Measurements from ENCODE around the gene RBPJ.
A peak's percentile ranks its signal among the peaks of the same experiment; 100 is the strongest.

RBPJ gene

GRCh38 chr4:26372525-26373172 lies 51.8 kb downstream of the RBPJ start:
- no peak overlapping the region for H3K27ac ChIP-seq (ENCODE audit: low read depth, low read length)
- H3K4me3 ChIP-seq (ENCODE audit: low read depth, low read length), result no peak overlapping the region
- H3K36me3 ChIP-seq (ENCODE audit: insufficient read depth, low read length), result peaks cover 4% of the 10 kb centered on the region; the same call in 1 of the 2 replicates
- no peaks in the 10 kb centered on the region for H3K27me3 ChIP-seq (ENCODE audit: insufficient read depth, low read length)
- no peak overlapping the region for H2AFZ ChIP-seq (ENCODE audit: low read length, unreplicated experiment)
- H3K4me1 ChIP-seq (ENCODE audit: control insufficient read depth, insufficient read depth, low read length, unreplicated experiment), result peaks cover 46% of the 10 kb centered on the region
- H3K79me2 ChIP-seq (ENCODE audit: control insufficient read depth, insufficient read depth, low read length, unreplicated experiment), result peaks cover 95% of the 10 kb centered on the region

DNA sequence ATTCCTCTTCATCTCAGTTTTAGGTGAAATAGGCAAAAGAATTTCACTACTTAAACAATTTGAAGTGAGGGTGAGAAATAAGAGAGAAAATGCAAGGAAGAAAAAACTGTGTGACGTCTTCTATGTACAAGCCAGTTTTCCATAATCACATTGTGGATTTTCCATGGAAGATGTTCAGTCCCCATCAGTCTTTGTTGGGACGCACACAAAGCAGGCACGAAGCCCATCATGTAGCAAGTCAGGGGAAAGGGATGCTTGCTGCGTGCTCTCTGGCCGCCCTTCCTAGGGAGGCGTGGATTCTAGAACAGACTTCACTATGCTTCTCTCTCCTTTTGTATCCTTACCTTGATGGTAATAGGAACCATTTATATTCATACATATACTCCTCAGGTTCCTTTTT lies 54.7 kb downstream of the RBPJ start:
- H3K36me3 ChIP-seq (ENCODE audit: insufficient read depth, low read length), result no peaks in the 10 kb centered on the region; the same call in 1 of the 2 replicates
- H3K4me1 ChIP-seq (ENCODE audit: control insufficient read depth, insufficient read depth, low read length, unreplicated experiment), result peaks cover 22% of the 10 kb centered on the region
- H2AFZ ChIP-seq (ENCODE audit: low read length, unreplicated experiment), result no peak overlapping the region
- H3K4me3 ChIP-seq (ENCODE audit: low read depth, low read length), result no peak overlapping the region
- H3K27ac ChIP-seq (ENCODE audit: low read depth, low read length), result no peak overlapping the region
- no peaks in the 10 kb centered on the region for H3K27me3 ChIP-seq (ENCODE audit: insufficient read depth, low read length)
- H3K79me2 ChIP-seq (ENCODE audit: control insufficient read depth, insufficient read depth, low read length, unreplicated experiment), result peaks cover 87% of the 10 kb centered on the region

DNA sequence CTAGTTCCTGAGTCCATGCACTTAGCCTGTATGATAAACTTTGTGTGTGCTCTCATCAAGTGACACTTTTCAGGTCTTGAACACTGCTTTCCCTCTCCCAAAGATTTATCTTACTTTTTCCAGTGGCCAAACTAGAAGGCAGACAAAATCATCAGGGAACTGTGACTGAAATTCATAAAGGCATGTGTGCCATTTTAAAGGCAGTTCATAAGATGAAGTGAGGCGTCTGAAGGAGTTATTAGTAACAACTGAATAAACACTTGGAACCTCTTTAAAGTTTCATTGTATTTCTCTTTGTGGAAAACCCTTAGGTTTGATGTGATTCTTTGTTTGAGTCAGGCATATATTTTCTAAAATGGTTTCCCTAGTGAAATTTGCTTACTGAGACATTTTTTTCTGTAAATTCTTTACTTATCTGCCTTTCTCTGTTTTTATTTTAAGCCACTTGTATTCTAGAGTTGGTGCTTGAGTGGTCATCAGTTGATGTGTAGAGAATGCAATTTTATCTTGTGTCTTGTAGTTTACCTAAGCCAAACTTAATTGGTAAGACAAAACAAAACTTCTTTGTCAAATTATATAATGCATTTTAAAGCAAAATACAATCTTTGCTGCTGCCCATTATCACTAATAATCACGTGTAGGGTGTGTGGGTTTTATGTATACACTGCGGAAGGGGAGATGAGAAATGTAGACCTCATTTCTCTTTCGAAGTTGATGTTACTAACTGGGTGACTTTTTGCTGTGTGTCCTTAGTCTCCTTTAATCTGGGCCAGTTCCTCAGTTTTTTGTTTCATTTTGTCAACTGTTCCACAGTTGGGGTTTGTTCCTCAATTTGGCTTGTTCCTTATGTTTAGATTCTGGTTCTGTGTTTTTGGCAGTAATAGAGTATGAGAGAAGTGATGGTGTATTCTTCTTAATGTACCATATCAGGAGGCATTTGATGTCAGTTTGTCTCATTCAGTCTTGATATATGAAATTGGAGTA lies 56.8 kb downstream of the RBPJ start:
- Histone ChIP-seq H3K27ac (ENCODE audit: low read depth, low read length) (no peak overlapping the region), H3K79me2 (ENCODE audit: control insufficient read depth, insufficient read depth, low read length, unreplicated experiment) (peaks cover 80% of the 10 kb centered on the region), H3K4me1 (ENCODE audit: control insufficient read depth, insufficient read depth, low read length, unreplicated experiment) (peaks cover 10% of the 10 kb centered on the region), H2AFZ (ENCODE audit: low read length, unreplicated experiment) (no peak overlapping the region), H3K36me3 (ENCODE audit: insufficient read depth, low read length) (no peaks in the 10 kb centered on the region), H3K4me3 (ENCODE audit: low read depth, low read length) (no peak overlapping the region), H3K27me3 (ENCODE audit: insufficient read depth, low read length) (no peaks in the 10 kb centered on the region)

DNA sequence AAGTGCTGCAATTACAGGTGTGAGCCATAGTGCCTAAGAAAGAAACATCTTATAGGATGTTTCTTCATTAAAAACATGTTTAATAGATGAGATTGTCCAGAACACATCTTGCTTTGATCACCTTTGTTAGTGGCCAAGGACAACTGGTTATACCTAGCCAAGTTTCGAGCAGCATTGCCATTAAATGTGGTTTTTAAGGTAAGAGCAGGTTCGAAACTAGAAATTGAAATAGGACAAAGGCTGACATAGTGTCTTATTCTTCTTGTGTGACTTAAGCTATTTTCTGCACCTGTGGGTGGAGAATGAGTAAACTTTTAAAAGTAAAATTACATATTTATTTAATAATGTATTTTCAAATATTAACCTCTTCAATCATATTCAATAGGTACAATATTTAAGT lies 59.0 kb downstream of the RBPJ start:
- Histone ChIP-seq H3K4me3 (ENCODE audit: low read depth, low read length) (no peak overlapping the region), H3K79me2 (ENCODE audit: control insufficient read depth, insufficient read depth, low read length, unreplicated experiment) (peaks cover 73% of the 10 kb centered on the region), H3K27me3 (ENCODE audit: insufficient read depth, low read length) (no peaks in the 10 kb centered on the region), H2AFZ (ENCODE audit: low read length, unreplicated experiment) (no peak overlapping the region), H3K36me3 (ENCODE audit: insufficient read depth, low read length) (no peaks in the 10 kb centered on the region), H3K4me1 (ENCODE audit: control insufficient read depth, insufficient read depth, low read length, unreplicated experiment) (no peaks in the 10 kb centered on the region), H3K27ac (ENCODE audit: low read depth, low read length) (no peak overlapping the region)

DNA sequence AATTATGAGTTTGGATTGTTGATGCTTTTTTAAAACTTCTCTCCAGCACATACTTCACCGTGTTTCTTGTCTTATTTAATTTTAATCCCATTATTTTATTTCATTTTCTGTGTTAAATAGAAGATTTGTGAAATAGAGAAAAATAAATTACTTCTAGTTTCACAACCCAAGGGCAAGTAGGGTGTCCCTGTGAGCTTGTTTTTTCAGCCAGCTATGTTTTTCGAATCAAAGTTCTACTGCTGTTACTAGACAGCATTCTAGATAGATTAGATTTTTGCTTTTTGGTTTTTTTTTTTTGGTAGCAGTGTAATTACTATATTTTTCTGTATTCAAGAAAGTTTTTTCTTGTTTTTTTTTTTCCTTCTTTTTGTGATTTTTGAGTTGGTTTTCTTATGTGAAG lies 59.9 kb downstream of the RBPJ start:
- H2AFZ ChIP-seq (ENCODE audit: low read length, unreplicated experiment), result no peak overlapping the region

DNA sequence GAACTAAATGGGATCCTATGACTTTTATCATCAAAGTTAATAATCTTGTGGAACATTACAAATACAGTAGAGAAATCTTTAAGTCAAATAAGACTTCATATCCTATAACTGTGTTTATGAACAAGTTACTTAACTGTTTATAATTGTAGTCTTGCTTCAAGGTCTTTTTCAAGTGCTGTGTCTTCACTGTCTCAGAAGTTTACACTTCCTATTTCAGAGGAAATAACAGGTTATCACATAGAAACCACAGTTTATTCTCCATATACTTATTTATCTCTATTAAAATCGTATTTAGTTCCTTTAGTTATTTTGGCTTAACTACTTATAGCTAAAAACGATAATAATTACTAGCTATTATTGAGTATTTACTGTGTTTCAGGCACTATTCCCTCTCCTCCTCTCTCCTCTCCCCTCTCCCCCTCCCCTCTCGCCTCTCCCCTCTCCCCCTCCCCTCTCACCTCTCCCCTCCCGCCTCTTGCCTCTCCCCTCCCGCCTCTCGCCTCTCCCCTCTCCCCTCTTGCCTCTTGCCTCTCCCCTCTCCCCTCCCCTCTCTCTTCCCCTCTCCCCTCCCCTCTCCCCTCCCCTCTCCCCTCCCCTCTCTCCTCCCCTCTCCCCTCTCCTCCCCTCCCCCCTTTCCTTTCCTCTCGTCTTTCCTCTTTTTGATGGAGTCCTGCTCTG lies 63.7 kb downstream of the RBPJ start:
- peaks cover 36% of the 10 kb centered on the region for H3K79me2 ChIP-seq (ENCODE audit: control insufficient read depth, insufficient read depth, low read length, unreplicated experiment)
- H3K4me1 ChIP-seq (ENCODE audit: control insufficient read depth, insufficient read depth, low read length, unreplicated experiment), result peaks cover 12% of the 10 kb centered on the region
- H3K27me3 ChIP-seq (ENCODE audit: insufficient read depth, low read length), result no peaks in the 10 kb centered on the region
- H3K36me3 ChIP-seq (ENCODE audit: insufficient read depth, low read length), result peaks cover 17% of the 10 kb centered on the region
- no peak overlapping the region for H2AFZ ChIP-seq (ENCODE audit: low read length, unreplicated experiment)
- no peak overlapping the region for H3K27ac ChIP-seq (ENCODE audit: low read depth, low read length)
- H3K4me3 ChIP-seq (ENCODE audit: low read depth, low read length), result no peak overlapping the region

More for the DNA sequence above, 59.9 kb downstream of the RBPJ start:
- Histone ChIP-seq H3K27ac (ENCODE audit: low read depth, low read length) (no peak overlapping the region), H3K27me3 (ENCODE audit: insufficient read depth, low read length) (no peaks in the 10 kb centered on the region), H3K79me2 (ENCODE audit: control insufficient read depth, insufficient read depth, low read length, unreplicated experiment) (peaks cover 69% of the 10 kb centered on the region), H3K36me3 (ENCODE audit: insufficient read depth, low read length) (no peaks in the 10 kb centered on the region), H3K4me1 (ENCODE audit: control insufficient read depth, insufficient read depth, low read length, unreplicated experiment) (no peaks in the 10 kb centered on the region), H3K4me3 (ENCODE audit: low read depth, low read length) (no peak overlapping the region)

DNA sequence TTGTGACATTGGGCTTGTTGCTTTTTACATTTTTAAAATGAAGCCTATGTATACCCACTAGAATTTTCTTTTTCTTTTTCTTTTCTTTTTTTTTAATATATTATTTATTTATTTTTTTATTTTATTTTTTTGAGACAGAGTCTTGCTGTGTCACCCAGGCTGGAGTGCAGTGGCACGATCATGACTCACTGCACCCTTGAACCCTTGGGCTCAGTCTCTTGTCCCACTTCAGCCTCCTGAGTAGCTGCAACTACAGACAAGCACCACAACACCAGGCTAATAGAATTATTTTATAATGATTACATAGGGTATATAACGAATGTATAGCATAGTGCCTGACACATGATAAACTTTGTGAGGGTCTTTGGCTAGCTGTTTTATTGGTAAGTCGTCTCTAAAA lies 64.9 kb downstream of the RBPJ start:
- Histone ChIP-seq H3K27ac (ENCODE audit: low read depth, low read length) (no peak overlapping the region), H3K79me2 (ENCODE audit: control insufficient read depth, insufficient read depth, low read length, unreplicated experiment) (peaks cover 32% of the 10 kb centered on the region), H2AFZ (ENCODE audit: low read length, unreplicated experiment) (no peak overlapping the region), H3K4me1 (ENCODE audit: control insufficient read depth, insufficient read depth, low read length, unreplicated experiment) (peaks cover 12% of the 10 kb centered on the region), H3K27me3 (ENCODE audit: insufficient read depth, low read length) (no peaks in the 10 kb centered on the region), H3K4me3 (ENCODE audit: low read depth, low read length) (no peak overlapping the region), H3K36me3 (ENCODE audit: insufficient read depth, low read length) (peaks cover 27% of the 10 kb centered on the region)

DNA sequence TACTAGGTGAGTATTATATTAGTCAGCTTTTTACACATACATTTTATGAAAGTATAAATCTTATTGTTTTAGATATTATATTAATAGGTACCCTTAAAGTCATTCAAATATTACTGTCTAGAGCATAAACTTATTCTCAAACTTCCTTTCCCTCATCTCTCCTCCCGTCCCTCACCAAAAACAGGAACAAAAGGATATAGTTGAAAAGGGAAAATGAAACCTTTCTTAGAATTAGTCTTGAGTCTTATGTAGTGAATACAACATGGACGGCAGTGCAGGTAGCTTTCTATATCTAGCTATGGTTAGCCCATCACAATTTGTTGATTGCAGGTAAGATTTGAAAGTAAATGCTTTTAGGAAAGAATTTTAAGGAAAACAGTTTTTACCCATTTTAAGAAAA lies 65.6 kb downstream of the RBPJ start:
- Histone ChIP-seq H3K36me3 (ENCODE audit: insufficient read depth, low read length) (peaks cover 27% of the 10 kb centered on the region), H3K27ac (ENCODE audit: low read depth, low read length) (no peak overlapping the region), H3K4me1 (ENCODE audit: control insufficient read depth, insufficient read depth, low read length, unreplicated experiment) (peaks cover 12% of the 10 kb centered on the region), H2AFZ (ENCODE audit: low read length, unreplicated experiment) (no peak overlapping the region), H3K79me2 (ENCODE audit: control insufficient read depth, insufficient read depth, low read length, unreplicated experiment) (peaks cover 29% of the 10 kb centered on the region), H3K27me3 (ENCODE audit: insufficient read depth, low read length) (no peaks in the 10 kb centered on the region), H3K4me3 (ENCODE audit: low read depth, low read length) (no peak overlapping the region)

DNA sequence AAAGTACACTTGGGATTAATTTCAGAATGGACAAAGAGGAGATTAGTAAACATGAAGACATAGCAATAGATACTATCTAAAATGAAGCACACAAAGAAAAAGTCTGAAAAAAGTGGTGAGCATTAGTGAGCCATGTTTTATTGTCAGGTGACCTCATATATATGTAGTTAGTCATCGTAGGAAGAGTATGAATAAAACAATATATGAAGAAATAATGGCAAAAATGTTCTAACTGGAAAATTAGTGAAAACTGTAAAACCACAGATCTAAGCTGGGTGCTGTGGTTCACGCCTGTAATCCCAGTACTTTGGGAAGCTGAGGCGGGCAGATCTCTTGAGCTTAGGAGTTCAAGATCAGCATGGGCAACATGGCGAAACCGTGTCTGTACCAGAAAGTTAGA lies 67.9 kb downstream of the RBPJ start:
- H3K79me2 ChIP-seq (ENCODE audit: control insufficient read depth, insufficient read depth, low read length, unreplicated experiment), result peaks cover 15% of the 10 kb centered on the region
- peaks cover 12% of the 10 kb centered on the region for H3K4me1 ChIP-seq (ENCODE audit: control insufficient read depth, insufficient read depth, low read length, unreplicated experiment)

DNA sequence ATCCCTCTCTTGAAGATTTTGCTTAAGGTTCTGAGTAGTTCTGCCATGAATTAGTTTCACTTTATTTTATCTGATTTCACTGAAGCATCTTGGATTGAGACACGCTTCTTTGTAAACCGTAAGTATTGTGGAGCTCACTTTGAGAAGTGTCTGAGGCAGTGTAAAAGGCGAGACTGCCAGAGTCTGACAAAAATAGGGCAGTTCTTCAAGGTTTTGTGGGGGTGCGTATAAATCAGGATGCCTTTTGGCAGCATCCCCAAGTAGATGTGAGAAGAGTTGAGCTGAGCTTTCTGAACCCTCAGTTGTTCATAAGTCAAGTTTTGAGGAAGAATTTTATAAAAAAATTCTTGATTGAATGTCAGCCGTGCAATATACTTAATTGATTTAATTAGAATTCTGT lies 76.3 kb downstream of the RBPJ start:
- Histone ChIP-seq H3K27ac (ENCODE audit: low read depth, low read length) (no peak overlapping the region), H3K79me2 (ENCODE audit: control insufficient read depth, insufficient read depth, low read length, unreplicated experiment) (peaks cover under 1% of the 10 kb centered on the region), H2AFZ (ENCODE audit: low read length, unreplicated experiment) (no peak overlapping the region), H3K4me1 (ENCODE audit: control insufficient read depth, insufficient read depth, low read length, unreplicated experiment) (no peaks in the 10 kb centered on the region), H3K36me3 (ENCODE audit: insufficient read depth, low read length) (no peaks in the 10 kb centered on the region), H3K27me3 (ENCODE audit: insufficient read depth, low read length) (no peaks in the 10 kb centered on the region), H3K4me3 (ENCODE audit: low read depth, low read length) (no peak overlapping the region)

More for the DNA sequence above, 67.9 kb downstream of the RBPJ start:
- Histone ChIP-seq H3K4me3 (ENCODE audit: low read depth, low read length) (no peak overlapping the region), H2AFZ (ENCODE audit: low read length, unreplicated experiment) (no peak overlapping the region), H3K27me3 (ENCODE audit: insufficient read depth, low read length) (no peaks in the 10 kb centered on the region), H3K27ac (ENCODE audit: low read depth, low read length) (peak overlapping the region; percentile 11; the same call in 1 of the 2 replicates), H3K36me3 (ENCODE audit: insufficient read depth, low read length) (peaks cover 27% of the 10 kb centered on the region)
